ENCODE results near the gene THRA.

Gene THRA

GRCh38 chr17:40025991-40026815 lies 36.6 kb upstream of the THRA start:
- Histone ChIP-seq H3K9me3 (ENCODE audit: severe bottlenecking) (no peaks in the 10 kb centered on the region), H3K36me3 (peaks cover 100% of the 10 kb centered on the region), H3K4me3 (ENCODE audit: low read depth, low read length) (no peak overlapping the region), H3K27ac (peak overlapping the region; percentile 53), H3K27me3 (ENCODE audit: insufficient read depth, low read depth, severe bottlenecking) (no peaks in the 10 kb centered on the region)
- no peak for DNase-seq
- TF ChIP-seq CTCF (IDR thresholded peaks at IDR 0.05; ENCODE audit: low read depth, low read length), result no peak

GRCh38 chr17:40026816-40027613 lies 35.8 kb upstream of the THRA start:
- TF ChIP-seq CTCF (IDR thresholded peaks at IDR 0.05; ENCODE audit: low read depth, low read length), result peak; percentile 99
- peak; percentile 92 for DNase-seq
- Histone ChIP-seq H3K36me3 (peaks cover 100% of the 10 kb centered on the region), H3K4me3 (ENCODE audit: low read depth, low read length) (no peak overlapping the region), H3K9me3 (ENCODE audit: severe bottlenecking) (no peaks in the 10 kb centered on the region), H3K27me3 (ENCODE audit: insufficient read depth, low read depth, severe bottlenecking) (no peaks in the 10 kb centered on the region), H3K27ac (peak overlapping the region; percentile 53)

- Histone ChIP-seq H3K27ac (no peak overlapping the region), H3K4me3 (ENCODE audit: low read depth, low read length) (no peak overlapping the region), H3K27me3 (ENCODE audit: insufficient read depth, low read depth, severe bottlenecking) (no peaks in the 10 kb centered on the region), H3K36me3 (peaks cover 100% of the 10 kb centered on the region), H3K9me3 (ENCODE audit: severe bottlenecking) (no peaks in the 10 kb centered on the region)
- no peak for TF ChIP-seq CTCF (IDR thresholded peaks at IDR 0.05; ENCODE audit: low read depth, low read length)
- no peak for DNase-seq
Measured at GRCh38 chr17:40027614-40028012, 35.2 kb upstream of the THRA start.

GRCh38 chr17:40028595-40028994 lies 34.2 kb upstream of the THRA start:
- no peaks in the 10 kb centered on the region for H3K9me3 ChIP-seq (ENCODE audit: severe bottlenecking)
- DNase-seq, result no peak
- H3K36me3 ChIP-seq, result peaks cover 100% of the 10 kb centered on the region
- H3K4me3 ChIP-seq (ENCODE audit: low read depth, low read length), result no peak overlapping the region
- H3K27ac ChIP-seq, result no peak overlapping the region
- no peaks in the 10 kb centered on the region for H3K27me3 ChIP-seq (ENCODE audit: insufficient read depth, low read depth, severe bottlenecking)
- TF ChIP-seq CTCF (IDR thresholded peaks at IDR 0.05; ENCODE audit: low read depth, low read length), result no peak

GRCh38 chr17:40031706-40032105 lies 31.1 kb upstream of the THRA start:
- TF ChIP-seq CTCF (IDR thresholded peaks at IDR 0.05; ENCODE audit: low read depth, low read length), result no peak
- H3K9me3 ChIP-seq (ENCODE audit: severe bottlenecking), result no peaks in the 10 kb centered on the region
- H3K27ac ChIP-seq, result no peak overlapping the region
- no peak for DNase-seq
- H3K36me3 ChIP-seq, result peaks cover 99% of the 10 kb centered on the region
- no peaks in the 10 kb centered on the region for H3K27me3 ChIP-seq (ENCODE audit: insufficient read depth, low read depth, severe bottlenecking)
- H3K4me3 ChIP-seq (ENCODE audit: low read depth, low read length), result no peak overlapping the region

Measured in WERI-Rb-1 (cell line).